ENCODE data around the gene ZNF48. TPM values are rescaled to one million over a fixed set of nuclear protein-coding genes. Genes with fewer than 3 reads are reported as not detected.

The ZNF48 gene
- total and polyA plus RNA-seq, 2 donors (not counting 1 experiment from before 2014, with no cell fraction given), result 8.4 to 13.3 TPM

GRCh38 chr16:30354423-30355143 is 40.6 kb upstream of the ZNF48 start:
- no peak for TF ChIP-seq EZH2 (IDR thresholded peaks at IDR 0.05; ENCODE audit: borderline replicate concordance, insufficient read depth, low read depth, low read length, poor library complexity, severe bottlenecking)
- Histone ChIP-seq H3K9ac (ENCODE audit: low read length) (peak overlapping the region; percentile 92), H3K27me3 (replicated peaks in 1 of 4; ENCODE audit: control extremely low read depth in 1 of 4, control insufficient read depth in 3 of 4, insufficient read depth in 4 of 4, low read length in 3 of 4) (no peaks in the 10 kb centered on the region), H2AFZ (ENCODE audit: insufficient read depth, low read depth, low read length, poor library complexity, severe bottlenecking) (peak overlapping the region; percentile 94), H4K20me1 (ENCODE audit: control insufficient read depth, insufficient read depth, low read length, poor library complexity, severe bottlenecking) (peaks cover 12% of the 10 kb centered on the region), H3K36me3 (replicated peaks in 1 of 2; ENCODE audit: control extremely low read depth in 1 of 2, control insufficient read depth in 1 of 2, extremely low read depth in 1 of 2, insufficient read depth in 2 of 2, low read length in 1 of 2) (peaks cover 0 to 44% of the 10 kb centered on the region in 2 experiments), H3K4me3 (ENCODE audit: control extremely low read depth in 1 of 5, extremely low read depth in 1 of 5, insufficient read depth in 1 of 5, low read depth in 2 of 5, low read length in 4 of 5) (peak overlapping the region; percentile 82 to 99 (median 92)), H3K27ac (ENCODE audit: low read length in 2 of 2) (peak overlapping the region; percentile 84 to 94), H3K79me2 (ENCODE audit: control insufficient read depth, insufficient read depth, low read length) (peaks cover 39% of the 10 kb centered on the region), H3K4me2 (replicated peaks; ENCODE audit: low read depth, low read length, poor library complexity, severe bottlenecking) (peak overlapping the region; percentile 93), H3K4me1 (ENCODE audit: control insufficient read depth in 2 of 2, insufficient read depth in 2 of 2, low read length in 2 of 2) (peaks cover 28 to 42% of the 10 kb centered on the region in 2 donors), H3K9me3 (ENCODE audit: control extremely low read depth in 1 of 3, control insufficient read depth in 2 of 3, insufficient read depth in 1 of 3, low read length in 2 of 3) (no peaks in the 10 kb centered on the region)
- POLR2A ChIA-PET, result interaction anchor here (0.6 to 2.8 kb wide), 10 partner anchors 16 to 1515 kb away, joined by 3 to 11 read pairs (median 4); partner anchors contain the start of genes SEPTIN1 and TBC1D10B
- peaks cover 48% of the 10 kb centered on the region for H3K4me1 Mint-ChIP-seq
- ATAC-seq (ENCODE audit: low read depth) (peak; percentile 36), DNase-seq (no peak)
- intact Hi-C loops (cut with micrococcal nuclease), result loop anchor here (1.0 kb wide), 4 partner anchors 16 to 41 kb away; partner anchors contain the start of genes TBC1D10B and ZNF48
- H3K4me3 Mint-ChIP-seq, result peak overlapping the region; percentile 92
- WGBS (ENCODE audit: insufficient coverage), result under 1% methylated on average over 35 of the region's 36 CpGs
- CTCF ChIA-PET, result interaction anchor here (1.1 to 1.6 kb wide), 3 partner anchors 16 to 55 kb away, joined by 3 to 7 read pairs (median 4); partner anchors contain the start of gene TBC1D10B
- H3K27me3 Mint-ChIP-seq, result no peaks in the 10 kb centered on the region
- no peaks in the 10 kb centered on the region for H3K9me3 Mint-ChIP-seq (ENCODE audit: insufficient read depth)
- peak overlapping the region; percentile 95 for H3K27ac Mint-ChIP-seq

GRCh38 chr16:30355144-30355953 is 39.9 kb upstream of the ZNF48 start, which contains the start of gene CD2BP2:
Gene CD2BP2, minus strand, starts transcription at chr16:30355308. Its CDS starts 627 bp downstream, at chr16:30354681.
- Histone ChIP-seq H3K36me3 (replicated peaks in 1 of 2; ENCODE audit: control extremely low read depth in 1 of 2, control insufficient read depth in 1 of 2, extremely low read depth in 1 of 2, insufficient read depth in 2 of 2, low read length in 1 of 2) (peaks cover 0 to 49% of the 10 kb centered on the region in 2 experiments), H3K4me1 (ENCODE audit: control insufficient read depth in 2 of 2, insufficient read depth in 2 of 2, low read length in 2 of 2) (peaks cover 20 to 34% of the 10 kb centered on the region in 2 donors), H3K9me3 (ENCODE audit: control extremely low read depth in 1 of 3, control insufficient read depth in 2 of 3, insufficient read depth in 1 of 3, low read length in 2 of 3) (no peaks in the 10 kb centered on the region), H3K27me3 (replicated peaks in 1 of 4; ENCODE audit: control extremely low read depth in 1 of 4, control insufficient read depth in 3 of 4, insufficient read depth in 4 of 4, low read length in 3 of 4) (no peaks in the 10 kb centered on the region), H3K9ac (ENCODE audit: low read length) (peak within 1 kb of the TSS; percentile 92), H3K4me3 (ENCODE audit: control extremely low read depth in 1 of 5, extremely low read depth in 1 of 5, insufficient read depth in 1 of 5, low read depth in 2 of 5, low read length in 4 of 5) (peak within 1 kb of the TSS; percentile 82 to 99 (median 92)), H3K4me2 (replicated peaks; ENCODE audit: low read depth, low read length, poor library complexity, severe bottlenecking) (peak within 1 kb of the TSS; percentile 93), H3K79me2 (ENCODE audit: control insufficient read depth, insufficient read depth, low read length) (peaks cover 44% of the 10 kb centered on the region), H2AFZ (ENCODE audit: insufficient read depth, low read depth, low read length, poor library complexity, severe bottlenecking) (peak within 1 kb of the TSS; percentile 94), H3K27ac (ENCODE audit: low read length in 2 of 2) (peak within 1 kb of the TSS; percentile 84 to 94), H4K20me1 (ENCODE audit: control insufficient read depth, insufficient read depth, low read length, poor library complexity, severe bottlenecking) (peaks cover 12% of the 10 kb centered on the region)
- CTCF ChIA-PET, result interaction anchor here (1.1 to 1.6 kb wide), 2 partner anchors 16 to 54 kb away, joined by 3 to 4 read pairs; no protein-coding TSS in a partner anchor
- Mint-ChIP-seq H3K4me3 (peak within 1 kb of the TSS; percentile 92), H3K4me1 (peaks cover 42% of the 10 kb centered on the region), H3K27ac (peak within 1 kb of the TSS; percentile 95), H3K27me3 (no peaks in the 10 kb centered on the region), H3K9me3 (ENCODE audit: insufficient read depth) (no peaks in the 10 kb centered on the region)
- TF ChIP-seq EZH2 (IDR thresholded peaks at IDR 0.05; ENCODE audit: borderline replicate concordance, insufficient read depth, low read depth, low read length, poor library complexity, severe bottlenecking) (no peak), CTCF (IDR thresholded peaks at IDR 0.05) (no peak)
- POLR2A ChIA-PET, result interaction anchor here (0.6 to 2.8 kb wide), 11 partner anchors 14 to 1516 kb away, joined by 3 to 11 read pairs (median 4); partner anchors contain the start of genes SEPTIN1 and TBC1D10B
- peak; percentile 88 for ATAC-seq (ENCODE audit: low read depth)
- intact Hi-C loops (cut with micrococcal nuclease), result loop anchor here (1.0 kb wide), 4 partner anchors 15 to 40 kb away; partner anchors contain the start of genes TBC1D10B and ZNF48
- peak; percentile 95 for DNase-seq
- 2% methylated on average over 45 of the region's 45 CpGs for WGBS (ENCODE audit: insufficient coverage)
